GM12878 (cell line): ENCODE measurements around the gene SEMA4G. TPM values are rescaled to one million over a fixed set of nuclear protein-coding genes. Genes with fewer than 3 reads are reported as not detected.

Experiments
- ATAC-seq: fragments of 200-7000 bp; cut with Tn5 transposase; 3 replicates; pipeline ENCODE4 v1.9.1; 2020; ENCODE audit warnings: mild to moderate bottlenecking, moderate library complexity
- BruUV-seq: library from RNA; stranded (reverse); fragments of 400-500 nt; replicated peaks from 2 replicates; lab custom pipeline; 2021; lab: Mats Ljungman, UMichigan
- CTCF ChIA-PET: fragments of 300-600 bp; sonication (Branson Sonifier 250); formaldehyde crosslinking; extraction: SDS; loops from one replicate; lab custom pipeline; 2021; ENCODE audit warnings: inconsistent platforms; lab: Yijun Ruan, JAX
- POLR2A ChIA-PET: fragments of 350-600 bp; formaldehyde crosslinking; extraction: SDS; loops from one replicate; lab custom pipeline; 2021; ENCODE audit warnings: inconsistent platforms; lab: Charles Lee
- RAD21 ChIA-PET: fragments of 300-600 bp; sonication (Branson Sonifier 250); formaldehyde crosslinking; loops from one replicate; lab custom pipeline; 2023; ENCODE audit warnings: antibody characterized with exemption; ENCODE audit not compliant: unreplicated experiment; lab: Charles Lee
- SMC1A ChIA-PET: fragments of 300-600 bp; sonication (Branson Sonifier 250); formaldehyde crosslinking; loops from one replicate; lab custom pipeline; 2023; ENCODE audit not compliant: unreplicated experiment, uncharacterized antibody; lab: Charles Lee
- DNase-seq: peaks from one replicate; pipeline ENCODE4 v3.0.0-alpha.2; 2011; ENCODE audit warnings: low read depth, low spot score
- FAIRE-seq: peaks from 3 replicates; lab custom pipeline; 2011; peaks lifted over from hg19 to GRCh38; lab: Jason Lieb, UNC
- H2AFZ ChIP-seq: 2 replicates; pipeline ENCODE4 v1.6.0; 2011; ENCODE audit warnings: low read depth, low read length, control low read depth; ENCODE audit not compliant: control insufficient read depth
- H3K27ac ChIP-seq: 2 replicates; pipeline ENCODE4 v1.5.1; 2011; ENCODE audit warnings: control low read depth; ENCODE audit not compliant: control insufficient read depth, insufficient read depth
- H3K27me3 ChIP-seq, 2 experiments: replicated peaks in 1 of 2; 2 replicates each; pipeline versions ENCODE4 v1.6.0 to v1.6.1; 2011; ENCODE audit warnings: low read length in 1 of 2; ENCODE audit not compliant: control insufficient read depth in 2 of 2, insufficient read depth in 2 of 2
- H3K36me3 ChIP-seq, 2 experiments: 2 replicates each; pipeline ENCODE4 v1.5.1; 2011; ENCODE audit warnings: low read length in 1 of 2; ENCODE audit not compliant: control insufficient read depth in 2 of 2, insufficient read depth in 2 of 2
- H3K4me1 ChIP-seq: 2 replicates; pipeline ENCODE4 v1.6.1; 2011; ENCODE audit warnings: mild to moderate bottlenecking, low read length, moderate library complexity, mixed read lengths; ENCODE audit not compliant: control insufficient read depth, insufficient read depth
- H3K4me2 ChIP-seq: 2 replicates; pipeline ENCODE4 v1.6.0; 2011; ENCODE audit warnings: control low read depth; ENCODE audit not compliant: control insufficient read depth, insufficient read depth
- H3K4me3 ChIP-seq: fragments of 200-600 bp; sonication (generic); 2 replicates; pipeline ENCODE4 v1.5.1; 2016
- H3K79me2 ChIP-seq: 2 replicates; pipeline ENCODE4 v1.6.0; 2011; ENCODE audit warnings: low read length; ENCODE audit not compliant: control insufficient read depth, insufficient read depth
- H3K9ac ChIP-seq: 2 replicates; pipeline ENCODE4 v1.8.0; 2011; ENCODE audit warnings: low read length, control low read depth, mixed read lengths; ENCODE audit not compliant: control insufficient read depth, insufficient read depth
- H3K9me3 ChIP-seq: replicated peaks from 3 replicates; pipeline ENCODE4 v1.5.1; 2011; ENCODE audit warnings: mild to moderate bottlenecking, low read length; ENCODE audit not compliant: control insufficient read depth, insufficient read depth
- H4K20me1 ChIP-seq: 2 replicates; pipeline ENCODE4 v1.6.0; 2011; ENCODE audit not compliant: control insufficient read depth, insufficient read depth
- CREB1 ChIP-seq: IDR thresholded peaks from 2 replicates; pipeline ENCODE4 v1.6.1; 2012; ENCODE audit warnings: low read depth, mild to moderate bottlenecking, inconsistent platforms
- CTCF ChIP-seq, 3 experiments: IDR thresholded peaks in 2 of 3; conservative IDR thresholded peaks in 1 of 3; 2 replicates each; pipeline ENCODE4 v1.5.1; 2011; ENCODE audit warnings: low read depth in 3 of 3, low read length in 3 of 3, mild to moderate bottlenecking in 3 of 3, control low read depth in 2 of 3, moderate library complexity in 2 of 3, inconsistent platforms in 1 of 3, mixed read lengths in 1 of 3; ENCODE audit not compliant: control insufficient read depth in 2 of 3, insufficient read depth in 1 of 3; ENCODE audit errors: extremely low read depth in 1 of 3
- EGR1 ChIP-seq, 2 experiments: IDR thresholded peaks; 1 replicate in 1 of 2; 2 replicates in 1 of 2; pipeline ENCODE4 v1.6.1; 2011 to 2012; ENCODE audit warnings: low read depth in 2 of 2, low read length in 2 of 2, borderline replicate concordance in 1 of 2, mild to moderate bottlenecking in 1 of 2, moderate library complexity in 1 of 2
- GABPA ChIP-seq: IDR thresholded peaks from 2 replicates; pipeline ENCODE4 v1.6.1; 2014; ENCODE audit warnings: antibody characterized with exemption, low read depth, mild to moderate bottlenecking, inconsistent platforms
- MTA2 ChIP-seq: fragments of 450-650 bp; IDR thresholded peaks from 2 replicates; pipeline ENCODE4 v1.6.1; 2016; ENCODE audit warnings: low read depth, mild to moderate bottlenecking, moderate library complexity
- POLR2AphosphoS5 ChIP-seq: IDR thresholded peaks from 2 replicates; pipeline ENCODE4 v1.6.1; 2011; ENCODE audit warnings: mild to moderate bottlenecking, low read length, inconsistent platforms
- RFX5 ChIP-seq: IDR thresholded peaks from 2 replicates; pipeline ENCODE4 v1.6.1; 2011; ENCODE audit warnings: low read depth, low read length, improper control_type of control experiment
- SIX5 ChIP-seq: IDR thresholded peaks from 2 replicates; pipeline ENCODE4 v1.6.1; 2011; ENCODE audit warnings: mild to moderate bottlenecking, low read depth, low read length, moderate library complexity; ENCODE audit not compliant: severe bottlenecking
- SREBF1 ChIP-seq: IDR thresholded peaks from 2 replicates; pipeline ENCODE4 v1.6.1; 2012; ENCODE audit warnings: mild to moderate bottlenecking, low read length
- SUZ12 ChIP-seq: fragments of 200-600 bp; sonication (generic); IDR thresholded peaks from one replicate; pipeline ENCODE4 v1.6.1; 2018; ENCODE audit warnings: antibody characterized with exemption, mild to moderate bottlenecking; ENCODE audit not compliant: unreplicated experiment
- TCF3 ChIP-seq: IDR thresholded peaks from 2 replicates; pipeline ENCODE4 v1.6.1; 2012; ENCODE audit warnings: low read depth, mild to moderate bottlenecking, low read length, borderline replicate concordance; ENCODE audit not compliant: insufficient read depth
- ZBTB4 ChIP-seq: fragments of 450-650 bp; formaldehyde crosslinking; IDR thresholded peaks from 2 replicates; pipeline ENCODE4 v1.4.0; 2022; ENCODE audit warnings: mild to moderate bottlenecking, moderate library complexity
- ZNF687 ChIP-seq: fragments of 450-650 bp; IDR thresholded peaks from 2 replicates; pipeline ENCODE4 v1.6.1; 2017; ENCODE audit warnings: mild to moderate bottlenecking, moderate library complexity
- ZSCAN29 ChIP-seq: fragments of 450-650 bp; IDR thresholded peaks from 2 replicates; pipeline ENCODE4 v1.6.1; 2017; ENCODE audit warnings: mild to moderate bottlenecking, moderate library complexity
- in situ Hi-C: fragments of 300-500 bp; cut with MboI; formaldehyde crosslinking; loops from 9 replicates; pipeline ENCODE4 v1.14.3; 2018; ENCODE audit warnings: mixed read lengths
- intact Hi-C: fragments of 100-400 bp; cut with micrococcal nuclease; formaldehyde crosslinking; loops from one replicate; pipeline ENCODE4 v1.14.2; 2022; ENCODE audit not compliant: unreplicated experiment
- polyA plus RNA-seq, 11 experiments: library from polyadenylated mRNA; depleted of rRNA in 4 of 11; unstranded in 6 of 11; stranded (reverse) in 5 of 11; fragments of >200 nt; fragmentation: Nextera tagmentation in 4 of 11; fragmentation: Illumina TruSeq in 1 of 11; extraction: Ambion mirVana in 4 of 11; extraction: Trizol in 1 of 11; gene quantifications; 1 replicate in 1 of 11; 2 replicates in 10 of 11; pipeline versions ENCODE4 v1.2.1 to v1.2.3, GENCODE V29; 2011 to 2016; ENCODE audit warnings: inconsistent platforms in 2 of 11, missing spikeins in 2 of 11, low read depth in 1 of 11
- total RNA-seq, 4 experiments: library from RNA; depleted of rRNA in 3 of 4; stranded (reverse); fragments of >200 nt in 3 of 4; fragmentation: Illumina TruSeq in 1 of 4; extraction: Trizol in 1 of 4; gene quantifications; 2 replicates each; pipeline versions ENCODE4 v1.2.1 to v1.2.3, GENCODE V29; 2013 to 2021

The SEMA4G gene
- total and polyA plus RNA-seq, 10 of the 15 experiments (the other 5 are each of a cell fraction or from before 2014, with no cell fraction given), result 0.09 to 2.3 (median 0.44) TPM; not detected in 4

GRCh38 chr10:100923580-100923979 is 45.7 kb upstream of the SEMA4G start:
- CTCF ChIA-PET, result interaction anchor here (1.8 kb wide), 1 partner anchor 24 kb away, joined by 3 read pairs; no protein-coding TSS in a partner anchor
- no peak overlapping the region for H3K4me3 ChIP-seq
- no peaks in the 10 kb centered on the region for H3K9me3 ChIP-seq
- H3K27ac ChIP-seq, result no peak overlapping the region
- no peaks in the 10 kb centered on the region for H3K79me2 ChIP-seq
- SMC1A ChIA-PET, result interaction anchor here (4.0 kb wide), 1 partner anchor 10 kb away, joined by 19 read pairs; the partner anchor contains the start of gene SLF2
- peaks cover 1 to 26% of the 10 kb centered on the region in 2 experiments; a peak in 3 of 4 replicates for H3K36me3 ChIP-seq
- H3K4me2 ChIP-seq, result no peak overlapping the region
- RAD21 ChIA-PET, result interaction anchor here (1.5 kb wide), 1 partner anchor 9 kb away, joined by 5 read pairs; no protein-coding TSS in a partner anchor
- H3K4me1 ChIP-seq, result no peaks in the 10 kb centered on the region
- FAIRE-seq (no peak), DNase-seq (no peak), ATAC-seq (no peak)
- in situ Hi-C loops, result no loop called here
- POLR2A ChIA-PET, result interaction anchor here (1.9 kb wide), 1 partner anchor 10 kb away, joined by 6 read pairs; the partner anchor contains the start of gene SLF2
- H4K20me1 ChIP-seq, result no peaks in the 10 kb centered on the region
- H2AFZ ChIP-seq, result no peak overlapping the region
- no peak overlapping the region for H3K9ac ChIP-seq
- H3K27me3 ChIP-seq, result no peaks in the 10 kb centered on the region
- BruUV-seq, result no TSS peak
- intact Hi-C loops, result no loop called here
- TF ChIP-seq EGR1 (IDR thresholded peaks at IDR 0.05; ENCODE audit: borderline replicate concordance in 1 of 2, low read depth in 2 of 2, low read length in 2 of 2) (no peak), SUZ12 (no peak), CREB1 (no peak), GABPA (no peak), RFX5 (no peak), TCF3 (no peak), CTCF (IDR thresholded peaks at IDR 0.05 in 2 of 3, conservative IDR thresholded peaks at IDR 0.05 in 1 of 3; ENCODE audit: control insufficient read depth in 2 of 3, extremely low read depth in 1 of 3, insufficient read depth in 1 of 3, low read depth in 3 of 3, low read length in 3 of 3) (no peak), POLR2AphosphoS5 (no peak), SIX5 (no peak), ZSCAN29 (no peak), ZNF687 (no peak), MTA2 (no peak), ZBTB4 (CRISPR knock-in tag) (no peak), SREBF1 (no peak)
